ENCODE results near the gene CRTC3. TPM values are rescaled to one million over a fixed set of nuclear protein-coding genes. Genes with fewer than 3 reads are reported as not detected.
"Not testable (repeated sequence)": the region's sequence is repeated elsewhere in the genome, so short reads cannot be mapped to it uniquely, and the experiment has no call there.

The CRTC3 gene
- total and polyA plus RNA-seq, 2 experiments from 2014 or later = 15.7 to 17.6 TPM

DNA sequence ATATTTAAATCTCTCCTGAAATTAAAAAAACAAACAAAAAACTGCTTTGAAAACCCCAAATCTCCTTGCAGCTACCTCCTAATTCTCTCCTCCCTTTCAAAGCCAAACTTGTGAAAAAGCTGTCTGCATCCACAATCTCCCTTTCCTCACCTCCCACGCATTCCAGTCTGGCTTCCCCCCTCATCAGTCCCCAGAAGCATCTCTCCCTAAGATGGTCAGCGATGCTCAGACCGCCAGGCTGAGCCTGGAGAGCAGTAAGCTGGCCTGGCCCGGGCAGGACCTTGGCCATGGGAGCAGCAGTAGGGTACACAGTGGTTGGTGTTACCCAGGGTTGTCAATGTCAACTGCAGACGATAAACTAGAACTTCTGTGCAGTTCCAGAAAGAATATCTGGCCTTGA lies 154.6 kb downstream of the CRTC3 start:
- Histone ChIP-seq H3K9me2 (replicated peaks; ENCODE audit: insufficient read depth) (no peaks in the 10 kb centered on the region), H3K79me2 (no peaks in the 10 kb centered on the region), H4K20me1 (ENCODE audit: insufficient read depth, poor library complexity, severe bottlenecking) (no peaks in the 10 kb centered on the region), H3K9me3 (ENCODE audit: low read depth) (no peaks in the 10 kb centered on the region), H2AFZ (no peak overlapping the region), H3K36me3 (replicated peaks; ENCODE audit: insufficient read depth, low read depth) (no peaks in the 10 kb centered on the region), H3K4me2 (no peak overlapping the region), H3K4me3 (no peak overlapping the region), H3K27ac (no peak overlapping the region), H3K4me1 (ENCODE audit: insufficient read depth) (no peaks in the 10 kb centered on the region), H3K27me3 (no peaks in the 10 kb centered on the region)
- no peak for DNase-seq (ENCODE audit: low spot score)
- 77% methylated on average over 5 of the region's 5 CpGs for WGBS (ENCODE audit: low lambda C conversion rate, missing lambda C conversion rate)
- TF ChIP-seq EZH2 (IDR thresholded peaks at IDR 0.05; ENCODE audit: borderline replicate concordance) = no peak
- no peak for TF ChIP-seq EZH2phosphoT487 (IDR thresholded peaks at IDR 0.05; ENCODE audit: low read depth, severe bottlenecking, unreplicated experiment)
- TF ChIP-seq, protein P1, sequence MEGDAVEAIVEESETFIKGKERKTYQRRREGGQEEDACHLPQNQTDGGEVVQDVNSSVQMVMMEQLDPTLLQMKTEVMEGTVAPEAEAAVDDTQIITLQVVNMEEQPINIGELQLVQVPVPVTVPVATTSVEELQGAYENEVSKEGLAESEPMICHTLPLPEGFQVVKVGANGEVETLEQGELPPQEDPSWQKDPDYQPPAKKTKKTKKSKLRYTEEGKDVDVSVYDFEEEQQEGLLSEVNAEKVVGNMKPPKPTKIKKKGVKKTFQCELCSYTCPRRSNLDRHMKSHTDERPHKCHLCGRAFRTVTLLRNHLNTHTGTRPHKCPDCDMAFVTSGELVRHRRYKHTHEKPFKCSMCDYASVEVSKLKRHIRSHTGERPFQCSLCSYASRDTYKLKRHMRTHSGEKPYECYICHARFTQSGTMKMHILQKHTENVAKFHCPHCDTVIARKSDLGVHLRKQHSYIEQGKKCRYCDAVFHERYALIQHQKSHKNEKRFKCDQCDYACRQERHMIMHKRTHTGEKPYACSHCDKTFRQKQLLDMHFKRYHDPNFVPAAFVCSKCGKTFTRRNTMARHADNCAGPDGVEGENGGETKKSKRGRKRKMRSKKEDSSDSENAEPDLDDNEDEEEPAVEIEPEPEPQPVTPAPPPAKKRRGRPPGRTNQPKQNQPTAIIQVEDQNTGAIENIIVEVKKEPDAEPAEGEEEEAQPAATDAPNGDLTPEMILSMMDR (IDR thresholded peaks at IDR 0.05; ENCODE audit: poor library complexity) = no peak

DNA sequence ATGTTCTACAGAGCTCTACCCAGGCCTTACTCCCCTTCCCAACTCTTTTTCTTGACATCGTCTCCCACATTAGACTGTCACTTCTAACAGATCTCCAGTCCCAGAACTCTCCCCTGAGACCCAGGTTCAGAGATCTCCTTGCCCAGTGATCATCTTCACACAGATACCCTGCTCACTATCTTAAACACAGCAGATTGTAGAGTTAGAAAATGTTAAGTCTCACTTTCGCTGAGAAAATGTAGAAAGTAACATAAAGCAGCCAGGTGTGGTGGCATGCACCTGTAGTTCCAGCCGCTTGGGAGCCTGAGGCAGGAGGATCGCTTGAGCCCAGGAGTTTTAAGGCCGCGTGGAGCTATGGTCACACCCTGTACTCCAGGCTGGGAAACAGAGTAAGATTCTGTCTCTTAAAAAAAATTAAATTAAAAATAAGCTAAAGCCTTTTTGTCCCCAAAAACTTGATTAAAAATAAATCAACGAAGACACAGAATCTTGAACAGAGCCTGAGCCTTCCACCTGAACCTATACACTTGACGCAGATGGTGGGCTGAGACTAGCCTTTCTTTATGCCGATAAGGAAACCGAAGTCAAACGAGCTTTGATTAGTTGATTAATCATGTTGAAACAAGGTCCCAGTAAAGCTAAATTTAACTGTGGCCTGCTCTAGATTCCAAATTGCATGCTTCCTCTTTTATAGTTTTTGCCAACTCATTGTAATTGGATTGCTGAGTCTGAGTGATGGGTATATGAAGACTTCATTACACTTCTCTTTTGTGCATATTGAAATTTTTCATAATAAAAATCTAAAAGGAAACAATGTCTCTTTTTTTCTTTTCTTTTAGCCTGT lies 156.1 kb downstream of the CRTC3 start:
- Histone ChIP-seq H3K79me2 (no peaks in the 10 kb centered on the region), H2AFZ (no peak overlapping the region), H4K20me1 (ENCODE audit: insufficient read depth, poor library complexity, severe bottlenecking) (no peaks in the 10 kb centered on the region), H3K36me3 (replicated peaks; ENCODE audit: insufficient read depth, low read depth) (no peaks in the 10 kb centered on the region), H3K9me2 (replicated peaks; ENCODE audit: insufficient read depth) (no peaks in the 10 kb centered on the region), H3K4me3 (no peak overlapping the region), H3K4me1 (ENCODE audit: insufficient read depth) (no peaks in the 10 kb centered on the region), H3K4me2 (no peak overlapping the region), H3K27ac (no peak overlapping the region), H3K9me3 (ENCODE audit: low read depth) (no peaks in the 10 kb centered on the region), H3K27me3 (no peaks in the 10 kb centered on the region)
- 90% methylated on average over 11 of the region's 11 CpGs for WGBS (ENCODE audit: low lambda C conversion rate, missing lambda C conversion rate)
- TF ChIP-seq EZH2phosphoT487 (IDR thresholded peaks at IDR 0.05; ENCODE audit: low read depth, severe bottlenecking, unreplicated experiment) = no peak
- TF ChIP-seq EZH2 (IDR thresholded peaks at IDR 0.05; ENCODE audit: borderline replicate concordance) = no peak
- TF ChIP-seq, protein P1 (IDR thresholded peaks at IDR 0.05; ENCODE audit: poor library complexity) = no peak
- DNase-seq (ENCODE audit: low spot score) = no peak

DNA sequence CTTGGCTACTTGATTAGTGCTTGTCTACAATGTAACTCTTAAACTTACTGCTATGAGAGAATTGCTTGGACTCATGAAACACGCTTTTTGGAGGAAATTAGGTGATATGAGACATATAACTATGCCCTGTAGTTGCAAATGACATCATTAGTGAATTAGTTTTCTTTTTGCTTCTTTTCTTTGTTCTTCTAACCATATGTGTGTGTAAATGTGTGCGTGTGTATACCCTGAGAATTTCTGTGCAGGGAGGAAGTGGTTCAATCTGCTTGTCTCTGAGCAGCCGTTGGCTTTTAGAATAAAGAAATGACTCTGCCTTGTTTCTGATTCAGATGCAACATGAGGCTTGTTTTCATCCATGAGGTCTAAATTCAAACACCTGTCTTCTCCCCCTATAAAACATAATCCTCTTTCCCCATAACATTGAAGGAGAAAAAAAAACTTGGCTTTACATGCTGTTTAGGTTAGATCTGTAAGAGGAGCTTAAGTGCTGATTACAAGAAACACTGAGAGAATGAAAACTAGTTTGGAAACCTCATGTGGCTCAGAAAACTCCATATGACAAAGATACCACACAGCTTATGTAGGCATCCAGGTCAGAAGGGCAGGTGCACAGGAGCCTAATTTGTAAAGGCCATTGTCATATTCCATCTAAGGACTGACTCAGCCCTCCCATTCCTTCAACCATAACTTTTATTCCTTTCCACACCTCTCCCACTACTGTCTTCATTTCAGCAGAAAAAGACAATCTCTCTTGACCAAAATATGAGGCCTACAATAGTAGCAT lies 156.9 kb downstream of the CRTC3 start:
- Histone ChIP-seq H3K4me3 (no peak overlapping the region), H3K79me2 (no peaks in the 10 kb centered on the region), H3K9me2 (replicated peaks; ENCODE audit: insufficient read depth) (no peaks in the 10 kb centered on the region), H2AFZ (no peak overlapping the region), H3K36me3 (replicated peaks; ENCODE audit: insufficient read depth, low read depth) (no peaks in the 10 kb centered on the region), H3K27me3 (no peaks in the 10 kb centered on the region), H3K27ac (no peak overlapping the region), H3K9me3 (ENCODE audit: low read depth) (no peaks in the 10 kb centered on the region), H3K4me1 (ENCODE audit: insufficient read depth) (no peaks in the 10 kb centered on the region), H3K4me2 (no peak overlapping the region), H4K20me1 (ENCODE audit: insufficient read depth, poor library complexity, severe bottlenecking) (no peaks in the 10 kb centered on the region)
- no peak for DNase-seq (ENCODE audit: low spot score)
- TF ChIP-seq, protein P1 (IDR thresholded peaks at IDR 0.05; ENCODE audit: poor library complexity) = no peak
- TF ChIP-seq EZH2 (IDR thresholded peaks at IDR 0.05; ENCODE audit: borderline replicate concordance) = no peak
- no peak for TF ChIP-seq EZH2phosphoT487 (IDR thresholded peaks at IDR 0.05; ENCODE audit: low read depth, severe bottlenecking, unreplicated experiment)
- WGBS (ENCODE audit: low lambda C conversion rate, missing lambda C conversion rate) = 72% methylated on average over 3 of the region's 3 CpGs

DNA sequence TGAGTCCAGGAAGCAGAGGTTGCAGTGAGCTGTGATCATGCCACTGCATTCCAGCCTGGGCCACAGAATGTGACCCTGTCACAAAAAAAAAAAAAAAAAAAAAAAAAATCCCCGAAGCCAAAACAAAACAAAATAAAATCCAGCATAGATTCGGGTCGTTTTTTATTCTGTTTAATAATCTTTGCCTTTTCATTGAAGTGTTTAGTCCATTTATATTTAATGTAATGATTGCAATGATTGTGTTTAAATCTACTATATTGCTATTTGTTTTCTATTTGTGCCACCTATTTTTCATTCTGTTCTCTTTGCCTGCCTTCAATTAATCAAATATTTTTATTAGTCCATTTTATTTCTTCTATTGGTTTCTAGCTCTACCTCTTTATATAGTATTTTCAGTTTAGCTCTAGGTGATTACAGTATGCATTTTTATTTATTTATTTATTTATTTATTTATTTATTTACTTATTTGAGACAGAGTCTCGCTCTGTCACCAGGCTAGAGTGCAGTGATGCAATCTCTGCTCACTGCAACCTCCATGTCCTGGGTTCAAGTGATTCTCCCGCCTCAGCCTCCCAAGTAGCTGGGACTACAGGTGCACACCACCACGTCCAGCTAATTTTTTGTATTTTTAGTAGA lies 159.7 kb downstream of the CRTC3 start:
- not testable (repeated sequence) for H3K27ac ChIP-seq; H3K9me2 ChIP-seq (replicated peaks; ENCODE audit: insufficient read depth); H3K9me3 ChIP-seq (ENCODE audit: low read depth); H2AFZ ChIP-seq; H3K79me2 ChIP-seq; H4K20me1 ChIP-seq (ENCODE audit: insufficient read depth, poor library complexity, severe bottlenecking); H3K36me3 ChIP-seq (replicated peaks; ENCODE audit: insufficient read depth, low read depth); H3K27me3 ChIP-seq; H3K4me1 ChIP-seq (ENCODE audit: insufficient read depth); DNase-seq (ENCODE audit: low spot score); H3K4me2 ChIP-seq; H3K4me3 ChIP-seq
- 91% methylated on average over 6 of the region's 6 CpGs for WGBS (ENCODE audit: low lambda C conversion rate, missing lambda C conversion rate)
